ENCODE results near the gene OR2C3. TPM values are rescaled to one million over a fixed set of nuclear protein-coding genes. Genes with fewer than 3 reads are reported as not detected.

Gene OR2C3
- not detected in 2 replicates for total RNA-seq
- polyA plus RNA-seq: not detected in 2 replicates

GRCh38 chr1:247536340-247536739 lies at the start of gene OR2C3:
OR2C3 (minus strand) TSS chr1:247536440; CDS start chr1:247532511, 3,929 bp downstream.
- no peak within 1 kb of the TSS for H3K4me3 ChIP-seq
- no peak within 1 kb of the TSS for H3K4me2 ChIP-seq
- H2AFZ ChIP-seq: no peak within 1 kb of the TSS
- no peaks in the 10 kb centered on the region for H3K9me3 ChIP-seq (ENCODE audit: low read depth)
- H3K27me3 ChIP-seq: no peaks in the 10 kb centered on the region
- H3K9me2 ChIP-seq (replicated peaks; ENCODE audit: insufficient read depth): no peaks in the 10 kb centered on the region
- WGBS (ENCODE audit: low lambda C conversion rate, missing lambda C conversion rate): 85% methylated on average over 2 of the region's 2 CpGs
- TF ChIP-seq EZH2 (IDR thresholded peaks at IDR 0.05; ENCODE audit: borderline replicate concordance) (no peak), EZH2phosphoT487 (IDR thresholded peaks at IDR 0.05; ENCODE audit: low read depth, severe bottlenecking, unreplicated experiment) (no peak)
- TF ChIP-seq, protein P1, sequence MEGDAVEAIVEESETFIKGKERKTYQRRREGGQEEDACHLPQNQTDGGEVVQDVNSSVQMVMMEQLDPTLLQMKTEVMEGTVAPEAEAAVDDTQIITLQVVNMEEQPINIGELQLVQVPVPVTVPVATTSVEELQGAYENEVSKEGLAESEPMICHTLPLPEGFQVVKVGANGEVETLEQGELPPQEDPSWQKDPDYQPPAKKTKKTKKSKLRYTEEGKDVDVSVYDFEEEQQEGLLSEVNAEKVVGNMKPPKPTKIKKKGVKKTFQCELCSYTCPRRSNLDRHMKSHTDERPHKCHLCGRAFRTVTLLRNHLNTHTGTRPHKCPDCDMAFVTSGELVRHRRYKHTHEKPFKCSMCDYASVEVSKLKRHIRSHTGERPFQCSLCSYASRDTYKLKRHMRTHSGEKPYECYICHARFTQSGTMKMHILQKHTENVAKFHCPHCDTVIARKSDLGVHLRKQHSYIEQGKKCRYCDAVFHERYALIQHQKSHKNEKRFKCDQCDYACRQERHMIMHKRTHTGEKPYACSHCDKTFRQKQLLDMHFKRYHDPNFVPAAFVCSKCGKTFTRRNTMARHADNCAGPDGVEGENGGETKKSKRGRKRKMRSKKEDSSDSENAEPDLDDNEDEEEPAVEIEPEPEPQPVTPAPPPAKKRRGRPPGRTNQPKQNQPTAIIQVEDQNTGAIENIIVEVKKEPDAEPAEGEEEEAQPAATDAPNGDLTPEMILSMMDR (IDR thresholded peaks at IDR 0.05; ENCODE audit: poor library complexity): no peak
- no peak within 1 kb of the TSS for H3K27ac ChIP-seq
- no peak for DNase-seq (ENCODE audit: low spot score)
- H3K4me1 ChIP-seq (ENCODE audit: insufficient read depth): no peaks in the 10 kb centered on the region
- no peaks in the 10 kb centered on the region for H3K79me2 ChIP-seq
- H4K20me1 ChIP-seq (ENCODE audit: insufficient read depth, poor library complexity, severe bottlenecking): no peaks in the 10 kb centered on the region
- no peaks in the 10 kb centered on the region for H3K36me3 ChIP-seq (replicated peaks; ENCODE audit: insufficient read depth, low read depth)

DNA sequence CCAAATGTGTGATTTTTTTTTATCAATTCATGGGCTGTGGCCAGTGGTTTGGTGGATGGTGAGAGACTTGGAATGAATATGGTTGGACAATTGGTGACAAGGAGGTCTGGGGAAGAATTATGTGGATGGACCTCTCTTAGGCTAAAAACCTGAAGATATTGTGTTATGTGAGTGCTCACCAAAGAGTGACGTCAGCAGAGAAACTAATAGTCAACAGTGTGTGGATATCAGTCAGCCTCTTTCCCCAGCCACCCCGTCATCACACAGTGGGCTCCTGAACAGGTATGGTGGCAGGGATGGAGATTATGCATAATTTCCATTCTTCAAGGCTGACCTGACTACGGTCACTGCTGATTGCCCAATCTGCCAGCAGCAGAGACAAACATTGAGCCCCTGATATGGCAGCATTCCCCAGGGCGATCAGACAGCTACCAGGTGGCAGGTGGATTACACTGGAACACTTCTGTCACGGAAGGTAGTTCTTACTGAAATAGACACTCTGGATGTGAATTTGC lies 42.8 kb upstream of the OR2C3 start:
- H3K4me1 ChIP-seq (ENCODE audit: insufficient read depth): no peaks in the 10 kb centered on the region
- no peak overlapping the region for H3K4me2 ChIP-seq
- no peaks in the 10 kb centered on the region for H3K36me3 ChIP-seq (replicated peaks; ENCODE audit: insufficient read depth, low read depth)
- TF ChIP-seq EZH2phosphoT487 (IDR thresholded peaks at IDR 0.05; ENCODE audit: low read depth, severe bottlenecking, unreplicated experiment) (no peak), EZH2 (IDR thresholded peaks at IDR 0.05; ENCODE audit: borderline replicate concordance) (no peak)
- TF ChIP-seq, protein P1 (IDR thresholded peaks at IDR 0.05; ENCODE audit: poor library complexity): no peak
- no peaks in the 10 kb centered on the region for H3K27me3 ChIP-seq
- 81% methylated on average over 5 of the region's 5 CpGs for WGBS (ENCODE audit: low lambda C conversion rate, missing lambda C conversion rate)
- H2AFZ ChIP-seq: no peak overlapping the region
- H3K9me3 ChIP-seq (ENCODE audit: low read depth): no peaks in the 10 kb centered on the region
- no peak overlapping the region for H3K27ac ChIP-seq
- DNase-seq (ENCODE audit: low spot score): no peak
- no peaks in the 10 kb centered on the region for H4K20me1 ChIP-seq (ENCODE audit: insufficient read depth, poor library complexity, severe bottlenecking)
- no peaks in the 10 kb centered on the region for H3K79me2 ChIP-seq
- no peaks in the 10 kb centered on the region for H3K9me2 ChIP-seq (replicated peaks; ENCODE audit: insufficient read depth)
- no peak overlapping the region for H3K4me3 ChIP-seq

- Histone ChIP-seq H3K9me3 (ENCODE audit: low read depth) (no peaks in the 10 kb centered on the region), H4K20me1 (ENCODE audit: insufficient read depth, poor library complexity, severe bottlenecking) (no peaks in the 10 kb centered on the region), H3K4me3 (no peak overlapping the region), H3K4me1 (ENCODE audit: insufficient read depth) (no peaks in the 10 kb centered on the region), H3K79me2 (no peaks in the 10 kb centered on the region), H3K36me3 (replicated peaks; ENCODE audit: insufficient read depth, low read depth) (no peaks in the 10 kb centered on the region), H3K27ac (no peak overlapping the region), H3K27me3 (no peaks in the 10 kb centered on the region), H3K4me2 (no peak overlapping the region), H3K9me2 (replicated peaks; ENCODE audit: insufficient read depth) (no peaks in the 10 kb centered on the region), H2AFZ (no peak overlapping the region)
- DNase-seq (ENCODE audit: low spot score): no peak
- TF ChIP-seq, protein P1 (IDR thresholded peaks at IDR 0.05; ENCODE audit: poor library complexity): peak; percentile 60
- TF ChIP-seq EZH2 (IDR thresholded peaks at IDR 0.05; ENCODE audit: borderline replicate concordance) (no peak), EZH2phosphoT487 (IDR thresholded peaks at IDR 0.05; ENCODE audit: low read depth, severe bottlenecking, unreplicated experiment) (no peak)
- WGBS (ENCODE audit: low lambda C conversion rate, missing lambda C conversion rate): 42% methylated on average over 3 of the region's 3 CpGs
Observed at GRCh38 chr1:247576514-247576913, 40.3 kb upstream of the OR2C3 start.

DNA sequence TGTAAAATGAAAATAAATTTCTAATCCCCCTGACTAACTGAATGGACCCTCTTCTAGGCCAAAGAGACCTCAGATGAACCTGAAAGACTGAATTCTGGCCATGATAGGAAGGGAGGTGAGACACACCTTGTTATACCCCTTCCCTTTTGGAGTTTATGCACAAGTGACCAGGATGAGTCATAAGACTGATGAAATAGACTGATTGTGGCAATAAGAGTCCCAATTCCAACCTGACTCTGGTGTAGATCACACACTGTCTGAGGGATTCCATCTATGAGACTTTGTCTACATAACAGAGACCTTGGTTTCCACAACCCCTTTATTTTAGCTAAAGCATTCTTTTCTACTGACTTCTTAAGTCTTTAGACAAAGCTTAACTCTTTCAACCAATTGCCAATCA lies 38.4 kb upstream of the OR2C3 start:
- Histone ChIP-seq H3K4me2 (no peak overlapping the region), H3K79me2 (no peaks in the 10 kb centered on the region), H3K27ac (no peak overlapping the region), H4K20me1 (ENCODE audit: insufficient read depth, poor library complexity, severe bottlenecking) (no peaks in the 10 kb centered on the region), H3K27me3 (no peaks in the 10 kb centered on the region), H3K9me3 (ENCODE audit: low read depth) (no peaks in the 10 kb centered on the region), H3K4me3 (no peak overlapping the region), H3K9me2 (replicated peaks; ENCODE audit: insufficient read depth) (no peaks in the 10 kb centered on the region), H3K4me1 (ENCODE audit: insufficient read depth) (no peaks in the 10 kb centered on the region), H3K36me3 (replicated peaks; ENCODE audit: insufficient read depth, low read depth) (no peaks in the 10 kb centered on the region), H2AFZ (no peak overlapping the region)
- no peak for DNase-seq (ENCODE audit: low spot score)
- TF ChIP-seq, protein P1 (IDR thresholded peaks at IDR 0.05; ENCODE audit: poor library complexity): no peak
- TF ChIP-seq EZH2phosphoT487 (IDR thresholded peaks at IDR 0.05; ENCODE audit: low read depth, severe bottlenecking, unreplicated experiment) (no peak), EZH2 (IDR thresholded peaks at IDR 0.05; ENCODE audit: borderline replicate concordance) (no peak)
